Calu3 (cell line): ENCODE measurements around the gene NBEA. TPM values are rescaled to one million over a fixed set of nuclear protein-coding genes. Genes with fewer than 3 reads are reported as not detected.

Experiments
- BruUV-seq: library from RNA; stranded (reverse); fragments of 400-500 nt; replicated peaks from 2 replicates; lab custom pipeline; 2021; lab: Mats Ljungman, UMichigan
- CTCF ChIA-PET: fragments of 300-600 bp; sonication (Branson Sonifier 250); formaldehyde crosslinking; loops from one replicate; lab custom pipeline; 2022; ENCODE audit warnings: antibody characterized with exemption; lab: Charles Lee
- DNase-seq: peaks from one replicate; pipeline ENCODE4 v3.0.0; 2022
- H3K27ac Mint-ChIP-seq: one replicate; pipeline ENCODE4 v1.8.0; 2022; ENCODE audit warnings: mixed read lengths; ENCODE audit not compliant: unreplicated experiment
- H3K27me3 Mint-ChIP-seq: one replicate; pipeline ENCODE4 v1.8.0; 2022; ENCODE audit warnings: mixed read lengths; ENCODE audit not compliant: unreplicated experiment
- H3K36me3 Mint-ChIP-seq: one replicate; pipeline ENCODE4 v1.8.0; 2022; ENCODE audit warnings: mild to moderate bottlenecking, moderate library complexity, mixed read lengths; ENCODE audit not compliant: insufficient read depth, unreplicated experiment
- H3K4me1 Mint-ChIP-seq: one replicate; pipeline ENCODE4 v1.8.0; 2022; ENCODE audit warnings: mild to moderate bottlenecking, low read depth, mixed read lengths; ENCODE audit not compliant: unreplicated experiment
- H3K4me3 Mint-ChIP-seq: one replicate; pipeline ENCODE4 v1.8.0; 2022; ENCODE audit warnings: mild to moderate bottlenecking, low read depth, moderate library complexity, mixed read lengths; ENCODE audit not compliant: unreplicated experiment
- H3K9me3 Mint-ChIP-seq: one replicate; pipeline ENCODE4 v1.8.0; 2022; ENCODE audit warnings: low read depth, mixed read lengths; ENCODE audit not compliant: unreplicated experiment
- intact Hi-C: fragments of 100-400 bp; cut with micrococcal nuclease; formaldehyde crosslinking; loops from one replicate; pipeline ENCODE4 v1.10.0; 2022; ENCODE audit not compliant: unreplicated experiment
- total RNA-seq: library from RNA; stranded (reverse); gene quantifications from 2 replicates; pipeline ENCODE4 v1.2.3, GENCODE V29; 2022
- TF ChIP-seq, protein P1 (sequence below): fragments of 200-600 bp; IDR thresholded peaks from one replicate; pipeline ENCODE4 v1.8.0; 2022; ENCODE audit warnings: antibody characterized with exemption; ENCODE audit not compliant: unreplicated experiment

The NBEA gene
- total RNA-seq, 1 experiment from 2014 or later: 18.0 TPM

- no peaks in the 10 kb centered on the region for H3K4me1 Mint-ChIP-seq
- H3K36me3 Mint-ChIP-seq: peaks cover 8% of the 10 kb centered on the region
- TF ChIP-seq, protein P1, sequence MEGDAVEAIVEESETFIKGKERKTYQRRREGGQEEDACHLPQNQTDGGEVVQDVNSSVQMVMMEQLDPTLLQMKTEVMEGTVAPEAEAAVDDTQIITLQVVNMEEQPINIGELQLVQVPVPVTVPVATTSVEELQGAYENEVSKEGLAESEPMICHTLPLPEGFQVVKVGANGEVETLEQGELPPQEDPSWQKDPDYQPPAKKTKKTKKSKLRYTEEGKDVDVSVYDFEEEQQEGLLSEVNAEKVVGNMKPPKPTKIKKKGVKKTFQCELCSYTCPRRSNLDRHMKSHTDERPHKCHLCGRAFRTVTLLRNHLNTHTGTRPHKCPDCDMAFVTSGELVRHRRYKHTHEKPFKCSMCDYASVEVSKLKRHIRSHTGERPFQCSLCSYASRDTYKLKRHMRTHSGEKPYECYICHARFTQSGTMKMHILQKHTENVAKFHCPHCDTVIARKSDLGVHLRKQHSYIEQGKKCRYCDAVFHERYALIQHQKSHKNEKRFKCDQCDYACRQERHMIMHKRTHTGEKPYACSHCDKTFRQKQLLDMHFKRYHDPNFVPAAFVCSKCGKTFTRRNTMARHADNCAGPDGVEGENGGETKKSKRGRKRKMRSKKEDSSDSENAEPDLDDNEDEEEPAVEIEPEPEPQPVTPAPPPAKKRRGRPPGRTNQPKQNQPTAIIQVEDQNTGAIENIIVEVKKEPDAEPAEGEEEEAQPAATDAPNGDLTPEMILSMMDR: no peak
- no peak overlapping the region for H3K27ac Mint-ChIP-seq
- CTCF ChIA-PET: no interaction called here
- H3K4me3 Mint-ChIP-seq: no peak overlapping the region
- no peaks in the 10 kb centered on the region for H3K9me3 Mint-ChIP-seq
- BruUV-seq: no TSS peak
- intact Hi-C loops: no loop called here
- no peaks in the 10 kb centered on the region for H3K27me3 Mint-ChIP-seq
- DNase-seq: no peak
Observed at GRCh38 chr13:35127466-35127865, 185.4 kb downstream of the NBEA start.

- CTCF ChIA-PET: no interaction called here
- H3K4me1 Mint-ChIP-seq: no peaks in the 10 kb centered on the region
- TF ChIP-seq, protein P1: no peak
- H3K27ac Mint-ChIP-seq: no peak overlapping the region
- no TSS peak for BruUV-seq
- DNase-seq: no peak
- intact Hi-C loops: no loop called here
- no peaks in the 10 kb centered on the region for H3K27me3 Mint-ChIP-seq
- H3K9me3 Mint-ChIP-seq: no peaks in the 10 kb centered on the region
- H3K36me3 Mint-ChIP-seq: peaks cover 8% of the 10 kb centered on the region
- no peak overlapping the region for H3K4me3 Mint-ChIP-seq
Observed at GRCh38 chr13:35129500-35129899, 187.4 kb downstream of the NBEA start.

GRCh38 chr13:35131471-35131870, 189.4 kb downstream of the NBEA start:
- BruUV-seq: no TSS peak
- CTCF ChIA-PET: no interaction called here
- no peaks in the 10 kb centered on the region for H3K9me3 Mint-ChIP-seq
- H3K27me3 Mint-ChIP-seq: no peaks in the 10 kb centered on the region
- intact Hi-C loops: no loop called here
- TF ChIP-seq, protein P1: no peak
- H3K4me3 Mint-ChIP-seq: no peak overlapping the region
- H3K27ac Mint-ChIP-seq: no peak overlapping the region
- no peak for DNase-seq
- peaks cover 5% of the 10 kb centered on the region for H3K36me3 Mint-ChIP-seq
- no peaks in the 10 kb centered on the region for H3K4me1 Mint-ChIP-seq

DNA sequence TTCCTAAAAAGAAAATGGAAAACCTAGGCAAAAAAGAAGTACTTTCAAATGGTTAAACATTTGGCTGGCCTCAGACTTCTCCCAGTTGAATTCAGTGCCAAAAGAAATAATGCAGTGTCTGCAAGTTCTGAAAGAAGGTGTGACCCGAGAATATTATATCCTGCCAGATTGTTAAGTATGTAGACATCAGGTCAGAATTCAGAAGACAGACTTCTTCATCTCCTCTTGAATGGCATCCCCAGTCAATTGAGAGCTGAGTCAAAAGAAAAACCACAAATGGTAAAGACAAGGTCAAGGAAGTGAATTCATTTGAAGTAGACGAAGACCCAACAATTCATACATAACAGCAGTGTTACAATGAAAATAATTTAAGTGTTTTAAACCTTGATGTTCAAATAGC, 194.5 kb downstream of the NBEA start:
- no peaks in the 10 kb centered on the region for H3K4me1 Mint-ChIP-seq
- no peaks in the 10 kb centered on the region for H3K27me3 Mint-ChIP-seq
- CTCF ChIA-PET: no interaction called here
- H3K27ac Mint-ChIP-seq: no peak overlapping the region
- intact Hi-C loops: no loop called here
- DNase-seq: no peak
- H3K36me3 Mint-ChIP-seq: no peaks in the 10 kb centered on the region
- TF ChIP-seq, protein P1: no peak
- BruUV-seq: no TSS peak
- H3K9me3 Mint-ChIP-seq: no peaks in the 10 kb centered on the region
- H3K4me3 Mint-ChIP-seq: no peak overlapping the region

GRCh38 chr13:35139591-35139990, 197.5 kb downstream of the NBEA start:
- DNase-seq: no peak
- H3K9me3 Mint-ChIP-seq: no peaks in the 10 kb centered on the region
- no TSS peak for BruUV-seq
- no peak overlapping the region for H3K4me3 Mint-ChIP-seq
- intact Hi-C loops: no loop called here
- no peaks in the 10 kb centered on the region for H3K4me1 Mint-ChIP-seq
- H3K36me3 Mint-ChIP-seq: no peaks in the 10 kb centered on the region
- CTCF ChIA-PET: no interaction called here
- no peaks in the 10 kb centered on the region for H3K27me3 Mint-ChIP-seq
- H3K27ac Mint-ChIP-seq: no peak overlapping the region
- TF ChIP-seq, protein P1: no peak
